ENCODE results near the gene SLC22A23.

Gene SLC22A23

DNA sequence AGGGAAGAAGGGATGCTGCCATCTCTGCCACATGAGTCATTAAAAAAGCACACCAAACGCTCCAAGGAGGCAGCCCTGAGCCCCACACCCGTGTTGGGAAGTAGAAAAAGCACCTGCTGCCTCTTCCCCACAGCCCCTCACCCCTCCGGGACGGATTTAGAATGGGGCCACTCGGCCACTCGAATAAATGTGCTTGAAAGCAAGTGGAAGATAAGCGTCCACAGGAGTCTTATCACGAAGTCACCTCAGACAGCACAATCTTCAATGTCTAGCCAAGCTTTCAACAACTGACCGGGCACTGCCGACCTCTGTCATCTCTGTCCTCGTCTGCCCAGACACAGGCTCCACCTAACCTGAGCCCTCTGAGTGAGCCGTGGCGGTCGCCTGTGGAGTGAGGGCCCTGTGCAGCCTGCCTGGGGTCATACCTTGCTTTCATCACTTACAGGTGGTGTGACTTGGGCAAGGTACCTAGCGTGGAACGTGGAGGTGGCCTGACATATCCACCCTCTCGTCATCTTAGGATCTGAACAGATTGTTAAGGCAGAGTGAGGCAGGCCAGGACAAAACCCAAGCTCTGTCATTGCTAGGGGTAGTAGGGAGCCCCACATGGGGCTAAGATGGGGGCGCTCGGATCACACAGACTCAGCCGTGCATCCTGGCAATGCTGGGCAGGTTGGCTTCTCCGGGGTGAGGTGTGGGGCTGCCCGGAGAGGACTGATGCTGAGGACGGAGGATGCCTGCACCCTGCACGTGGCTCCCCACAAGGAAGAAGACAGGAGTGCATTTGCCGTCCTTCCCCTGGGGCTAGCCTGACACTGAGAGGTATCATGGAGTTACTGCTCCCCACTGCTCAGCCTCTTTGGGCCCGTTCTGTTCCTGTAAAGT, 163.3 kb downstream of the SLC22A23 start:
- no peak for DNase-seq

GRCh38 chr6:3292431-3293197, 164.2 kb downstream of the SLC22A23 start:
- DNase-seq, result no peak

GRCh38 chr6:3291987-3292386, 164.9 kb downstream of the SLC22A23 start:
- no peak for DNase-seq

GRCh38 chr6:3291346-3291745, 165.5 kb downstream of the SLC22A23 start:
- DNase-seq, result no peak

GRCh38 chr6:3290931-3291211, 166.0 kb downstream of the SLC22A23 start:
- no peak for DNase-seq

GRCh38 chr6:3290149-3290930, 166.5 kb downstream of the SLC22A23 start:
- no peak for DNase-seq

GRCh38 chr6:3289664-3290055, 167.2 kb downstream of the SLC22A23 start:
- DNase-seq, result no peak

DNA sequence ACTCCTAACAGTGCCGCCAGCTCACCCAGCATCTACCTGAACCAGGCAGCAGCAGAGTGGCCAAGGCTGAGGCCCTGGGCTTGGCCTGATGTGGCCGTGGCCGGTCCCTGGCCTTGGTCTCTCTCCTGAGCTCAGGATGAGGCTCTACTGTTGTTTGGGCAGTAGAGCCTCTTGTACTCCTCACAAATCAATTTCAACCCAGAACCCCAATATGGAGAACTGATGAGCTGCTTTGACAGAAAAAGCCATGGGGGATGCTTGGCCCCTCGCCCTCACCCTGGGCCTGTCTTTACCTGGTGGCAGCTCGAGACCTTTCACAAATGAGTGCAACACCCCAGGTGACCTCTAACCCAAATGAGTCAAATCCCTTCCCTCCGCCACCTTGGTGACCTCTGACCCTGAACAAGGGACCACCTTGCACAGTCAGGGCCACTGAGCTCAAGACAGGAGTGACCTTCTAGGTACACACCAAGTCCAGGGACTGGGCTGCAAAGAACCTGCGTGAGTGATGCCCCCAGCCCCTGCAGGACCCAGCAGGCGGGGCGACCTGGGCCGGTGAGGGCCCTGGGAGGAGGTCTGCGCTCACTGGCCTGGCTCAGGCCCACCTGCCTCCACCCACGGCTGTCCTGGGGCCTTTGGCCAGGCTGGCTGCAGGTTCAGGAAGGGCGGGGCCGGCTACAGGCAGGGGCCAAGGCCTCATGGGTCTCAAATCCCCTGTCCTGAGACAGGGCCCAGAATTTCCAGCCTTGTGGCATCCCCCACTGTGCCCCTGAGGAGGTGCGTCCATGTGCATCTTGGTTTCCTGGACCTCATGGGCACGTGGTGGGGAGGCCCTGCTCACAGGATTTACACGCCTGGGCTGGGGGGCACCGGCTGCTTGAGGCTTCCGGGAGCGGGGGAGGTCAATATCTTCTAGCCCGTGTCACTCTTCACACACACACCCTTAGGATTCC, 167.9 kb downstream of the SLC22A23 start:
- no peak for DNase-seq

GRCh38 chr6:3287976-3288707, 168.7 kb downstream of the SLC22A23 start:
- DNase-seq, result no peak

DNA sequence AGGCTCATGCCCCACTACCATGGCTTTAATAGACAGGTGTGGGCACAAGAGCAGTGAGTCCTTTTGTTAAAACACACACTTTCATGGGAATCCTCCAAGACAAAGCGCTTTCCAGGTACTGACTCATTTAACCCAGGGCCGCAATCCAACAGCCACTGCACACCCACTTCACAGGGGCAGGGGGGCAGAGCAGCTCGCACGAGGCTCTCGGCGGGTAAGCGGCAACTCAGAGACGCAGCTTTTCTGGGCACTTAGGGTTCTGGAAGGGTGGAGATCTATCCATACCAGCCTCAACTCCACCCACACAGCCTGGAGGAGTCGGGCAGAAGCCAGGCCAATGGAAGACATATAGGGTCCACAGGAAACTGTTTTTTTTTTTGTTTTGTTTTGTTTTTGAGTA, 169.5 kb downstream of the SLC22A23 start:
- DNase-seq, result no peak

- DNase-seq, result no peak
These were observed 170.1 kb downstream of the SLC22A23 start for GRCh38 chr6:3286641-3287171.

- no peak for DNase-seq
These were observed 171.1 kb downstream of the SLC22A23 start for GRCh38 chr6:3285732-3286131.

DNA sequence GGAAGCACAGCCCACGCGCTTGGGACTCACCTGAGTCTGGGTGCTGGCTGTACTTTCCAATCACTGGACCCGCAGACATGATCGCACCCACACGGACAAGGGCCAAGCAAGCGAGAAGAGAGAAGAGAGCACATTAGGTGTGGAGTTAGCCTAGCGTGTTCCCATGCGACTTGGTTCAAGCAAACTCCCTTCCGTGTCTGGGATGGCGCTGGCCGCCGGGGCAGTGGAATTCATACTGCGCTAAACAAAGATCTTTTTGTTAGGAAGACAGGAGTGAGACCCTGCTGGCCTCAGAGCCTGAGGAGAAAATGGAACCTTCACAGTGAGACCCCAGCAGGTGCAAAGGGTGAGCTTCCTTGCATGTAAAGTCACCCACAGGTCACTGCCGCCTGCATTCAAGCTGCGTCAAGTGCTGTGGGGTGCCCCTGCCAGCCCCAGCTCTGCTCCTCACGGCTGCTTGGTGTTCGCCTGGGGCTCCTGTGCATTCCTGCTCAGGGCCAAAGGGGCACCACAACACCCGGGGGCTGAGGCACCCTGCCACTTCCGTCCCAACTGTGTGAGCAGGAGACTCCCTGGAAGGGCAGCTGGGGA, 171.7 kb downstream of the SLC22A23 start:
- DNase-seq, result no peak

GRCh38 chr6:3284436-3284876, 172.4 kb downstream of the SLC22A23 start:
- DNase-seq, result no peak

DNA sequence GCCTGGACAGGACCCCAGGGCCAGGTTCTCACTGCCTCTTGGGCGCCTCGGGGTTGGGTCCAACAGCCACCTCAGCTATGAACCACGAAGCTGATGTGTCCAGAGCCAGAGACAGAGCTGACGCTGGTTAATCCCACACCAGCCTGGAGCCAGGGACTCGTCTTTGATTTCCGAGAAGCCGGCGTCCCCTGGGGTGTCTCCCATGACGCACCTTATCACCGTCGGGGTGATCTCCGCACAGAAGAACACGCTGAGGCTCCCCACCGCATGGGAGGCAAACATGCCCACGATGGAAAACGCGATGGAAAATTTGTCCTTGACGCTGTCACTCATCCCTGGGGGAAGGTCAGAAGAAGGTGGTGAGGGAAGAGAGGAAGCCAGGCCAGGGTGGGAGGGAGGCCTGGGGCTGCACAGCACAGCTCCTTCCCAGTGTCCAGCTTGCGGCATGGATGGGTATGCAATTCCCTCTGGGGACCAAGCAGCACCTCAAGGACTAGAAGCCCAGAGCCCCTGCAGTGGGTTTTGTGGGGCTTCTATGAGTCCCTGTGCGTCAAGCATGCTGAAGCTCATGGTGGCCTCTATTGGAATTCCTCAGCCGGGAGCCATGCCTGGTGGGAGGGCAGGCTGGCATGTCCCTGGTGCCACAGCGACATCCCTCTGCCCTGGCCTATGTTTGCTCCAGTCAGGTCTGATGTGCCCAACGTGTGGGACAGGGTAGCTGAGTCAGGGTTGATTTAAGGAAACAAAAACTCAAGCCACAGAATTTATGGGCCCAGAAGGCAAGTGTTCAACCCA, 173.0 kb downstream of the SLC22A23 start:
- DNase-seq, result no peak

DNA sequence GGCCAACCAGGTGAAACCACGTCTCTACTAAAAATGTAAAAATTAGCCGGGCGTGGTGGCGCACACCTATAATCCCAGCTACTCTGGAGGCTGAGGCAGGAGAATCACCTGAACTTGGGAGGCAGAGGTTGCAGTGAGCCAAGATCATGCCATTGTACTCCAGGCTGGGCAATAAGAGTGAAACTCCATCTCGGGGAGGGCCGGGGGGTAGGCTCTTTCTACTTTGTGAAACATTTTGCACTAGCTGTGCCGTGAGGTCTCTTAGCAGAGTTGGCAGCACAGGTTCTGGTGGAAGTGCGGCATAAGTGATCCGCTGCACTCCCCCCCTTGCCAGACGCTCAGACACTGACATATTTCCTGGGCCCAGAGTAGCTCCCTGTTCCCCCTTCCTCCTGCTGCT, 173.6 kb downstream of the SLC22A23 start:
- no peak for DNase-seq

DNA sequence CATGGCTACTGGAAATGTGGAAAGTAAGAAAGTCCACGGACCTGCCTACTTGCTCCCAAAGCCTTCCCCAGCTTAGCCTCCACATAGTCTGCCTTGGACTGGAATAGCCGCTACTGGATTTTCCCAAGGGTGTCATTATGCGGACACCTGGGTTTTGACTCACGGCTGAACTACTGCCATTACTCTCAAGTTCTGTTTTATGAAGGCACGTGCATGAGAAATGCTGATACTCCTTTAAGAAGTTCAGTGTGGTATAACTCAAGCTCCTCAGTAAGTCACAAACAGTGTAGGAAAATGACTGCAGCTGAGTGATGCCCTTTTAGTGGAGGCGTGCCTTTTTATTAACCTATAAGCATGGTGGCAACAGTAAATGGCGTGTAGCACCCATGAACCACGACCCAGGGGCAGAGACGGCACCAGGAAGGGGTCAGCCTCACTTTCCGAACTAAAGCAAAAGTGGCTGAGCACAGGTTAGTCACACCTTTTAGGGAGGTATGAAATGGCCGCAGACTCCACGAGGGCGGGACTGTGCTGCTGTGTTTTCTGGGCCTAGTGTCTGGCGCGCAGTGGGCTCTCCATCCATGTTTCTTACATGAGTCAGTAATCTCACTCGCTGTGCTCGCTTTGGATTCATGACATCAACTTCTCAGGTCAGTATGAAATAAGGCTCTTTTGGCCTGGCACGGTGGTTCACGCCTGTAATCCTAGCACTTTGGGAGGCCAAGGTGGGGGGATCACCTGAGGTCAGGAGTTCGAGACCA, 174.2 kb downstream of the SLC22A23 start:
- no peak for DNase-seq

- DNase-seq, result peak; percentile 28
These were observed 175.0 kb downstream of the SLC22A23 start for GRCh38 chr6:3281631-3282475.

All from NCI-H82 (cell line).